Astrocyte (in vitro differentiated cells and primary cell): ENCODE data around the gene HAUS3. TPM values are rescaled to one million over a fixed set of nuclear protein-coding genes. Genes with fewer than 3 reads are reported as not detected.

Experiments used
- DNase-seq: peaks from one replicate; pipeline ENCODE4 v3.0.0-alpha.2; 2010; ENCODE audit warnings: low read depth
- FAIRE-seq: peaks from 2 replicates; lab custom pipeline; 2011; peaks lifted over from hg19 to GRCh38; lab: Jason Lieb, UNC
- H2AFZ ChIP-seq: 2 replicates; pipeline ENCODE4 v1.6.0; 2012; ENCODE audit warnings: low read depth, low read length, inconsistent platforms
- H3K27ac ChIP-seq: 2 replicates; pipeline ENCODE4 v1.5.1; 2011; ENCODE audit warnings: low read depth, low read length, inconsistent platforms
- H3K27me3 ChIP-seq: 2 replicates; pipeline ENCODE4 v1.6.0; 2011; ENCODE audit warnings: low read length, inconsistent platforms; ENCODE audit not compliant: insufficient read depth
- H3K36me3 ChIP-seq: 2 replicates; pipeline ENCODE4 v1.5.1; 2011; ENCODE audit warnings: low read length, inconsistent platforms; ENCODE audit not compliant: insufficient read depth
- H3K4me1 ChIP-seq: 2 replicates; pipeline ENCODE4 v1.5.1; 2011; ENCODE audit warnings: low read length, inconsistent platforms; ENCODE audit not compliant: insufficient read depth
- H3K4me2 ChIP-seq: 2 replicates; pipeline ENCODE4 v1.6.0; 2012; ENCODE audit warnings: low read length, inconsistent platforms
- H3K4me3 ChIP-seq: 2 replicates; pipeline ENCODE4 v1.5.1; 2011; ENCODE audit warnings: low read depth, mild to moderate bottlenecking, low read length, inconsistent platforms; ENCODE audit not compliant: insufficient read depth
- H3K79me2 ChIP-seq: 2 replicates; pipeline ENCODE4 v1.6.0; 2012; ENCODE audit warnings: mild to moderate bottlenecking, low read length, inconsistent platforms; ENCODE audit not compliant: insufficient read depth
- H3K9ac ChIP-seq: 2 replicates; pipeline ENCODE4 v1.6.0; 2012; ENCODE audit warnings: mild to moderate bottlenecking, low read length, inconsistent platforms
- H3K9me3 ChIP-seq: 2 replicates; pipeline ENCODE4 v1.5.1; 2012; ENCODE audit warnings: low read depth, mild to moderate bottlenecking, low read length, inconsistent platforms; ENCODE audit not compliant: insufficient read depth
- H4K20me1 ChIP-seq: 2 replicates; pipeline ENCODE4 v1.6.0; 2012; ENCODE audit warnings: low read length, inconsistent platforms; ENCODE audit not compliant: insufficient read depth
- H3K27ac Mint-ChIP-seq: one replicate; pipeline ENCODE4 v1.8.0; 2021; ENCODE audit warnings: mild to moderate bottlenecking, mixed read lengths; ENCODE audit not compliant: unreplicated experiment
- H3K27me3 Mint-ChIP-seq: one replicate; pipeline ENCODE4 v1.8.0; 2021; ENCODE audit warnings: low read depth, mixed read lengths; ENCODE audit not compliant: unreplicated experiment
- H3K36me3 Mint-ChIP-seq: one replicate; pipeline ENCODE4 v1.8.0; 2021; ENCODE audit warnings: low read depth, mixed read lengths; ENCODE audit not compliant: unreplicated experiment
- H3K4me1 Mint-ChIP-seq: one replicate; pipeline ENCODE4 v1.8.0; 2021; ENCODE audit warnings: low read depth, mixed read lengths; ENCODE audit not compliant: unreplicated experiment
- H3K4me3 Mint-ChIP-seq: one replicate; pipeline ENCODE4 v1.8.0; 2021; ENCODE audit warnings: mild to moderate bottlenecking, moderate library complexity, mixed read lengths; ENCODE audit not compliant: unreplicated experiment
- H3K9me3 Mint-ChIP-seq: one replicate; pipeline ENCODE4 v1.8.0; 2021; ENCODE audit warnings: mild to moderate bottlenecking, mixed read lengths; ENCODE audit not compliant: unreplicated experiment
- CTCF ChIP-seq: IDR thresholded peaks from 2 replicates; pipeline ENCODE4 v1.5.1; 2011; ENCODE audit warnings: low read depth, mild to moderate bottlenecking, inconsistent platforms, low read length, moderate library complexity; ENCODE audit not compliant: insufficient read depth
- EZH2 ChIP-seq: IDR thresholded peaks from 2 replicates; pipeline ENCODE4 v1.6.1; 2012; ENCODE audit warnings: mild to moderate bottlenecking, low read length, inconsistent platforms; ENCODE audit not compliant: insufficient read depth
- total RNA-seq: library from RNA; stranded (reverse); gene quantifications from 2 replicates; pipeline ENCODE4 v1.2.1, GENCODE V29; 2021

The HAUS3 gene
- total RNA-seq, 1 donor from 2014 or later, result 10.7 TPM

GRCh38 chr4:2243681-2244380 lies 1.9 kb upstream of the HAUS3 start:
- Histone ChIP-seq H4K20me1 (peaks cover 23% of the 10 kb centered on the region), H2AFZ (no peak overlapping the region), H3K36me3 (no peaks in the 10 kb centered on the region), H3K9me3 (no peaks in the 10 kb centered on the region), H3K9ac (no peak overlapping the region), H3K4me3 (no peak overlapping the region), H3K79me2 (peaks cover 30% of the 10 kb centered on the region), H3K27me3 (no peaks in the 10 kb centered on the region), H3K4me2 (no peak overlapping the region), H3K27ac (no peak overlapping the region), H3K4me1 (peaks cover 19% of the 10 kb centered on the region)
- Mint-ChIP-seq H3K36me3 (peaks cover 2% of the 10 kb centered on the region), H3K27me3 (no peaks in the 10 kb centered on the region), H3K27ac (peak overlapping the region; percentile 69), H3K9me3 (no peaks in the 10 kb centered on the region), H3K4me1 (peaks cover 20% of the 10 kb centered on the region), H3K4me3 (peak overlapping the region; percentile 77)
- DNase-seq (no peak), FAIRE-seq (no peak)
- no peak for TF ChIP-seq EZH2
- no peak for TF ChIP-seq CTCF

- Histone ChIP-seq H3K4me2 (peak overlapping the region; percentile 93), H3K4me1 (peaks cover 19% of the 10 kb centered on the region), H4K20me1 (peaks cover 36% of the 10 kb centered on the region), H2AFZ (peak overlapping the region; percentile 67), H3K36me3 (peaks cover 3% of the 10 kb centered on the region), H3K27me3 (no peaks in the 10 kb centered on the region), H3K4me3 (peak overlapping the region; percentile 88), H3K9ac (peak overlapping the region; percentile 88), H3K27ac (peak overlapping the region; percentile 56), H3K9me3 (no peaks in the 10 kb centered on the region), H3K79me2 (peaks cover 50% of the 10 kb centered on the region)
- Mint-ChIP-seq H3K36me3 (peaks cover 2% of the 10 kb centered on the region), H3K4me1 (peaks cover 20% of the 10 kb centered on the region), H3K27ac (no peak overlapping the region), H3K9me3 (no peaks in the 10 kb centered on the region), H3K27me3 (no peaks in the 10 kb centered on the region), H3K4me3 (peak overlapping the region; percentile 90)
- DNase-seq, result no peak
- FAIRE-seq, result no peak
- TF ChIP-seq EZH2 (no peak), CTCF (no peak)
These were observed 918 bp downstream of the HAUS3 start for GRCh38 chr4:2241003-2241402.
